ENCODE measurements around the gene STARD9. TPM values are rescaled to one million over a fixed set of nuclear protein-coding genes. Genes with fewer than 3 reads are reported as not detected.

The STARD9 gene
- total and polyA plus RNA-seq, 10 of the 15 experiments (the other 5 are each of a cell fraction or from before 2014, with no cell fraction given) = 0.58 to 11.5 (median 6.1) TPM

DNA sequence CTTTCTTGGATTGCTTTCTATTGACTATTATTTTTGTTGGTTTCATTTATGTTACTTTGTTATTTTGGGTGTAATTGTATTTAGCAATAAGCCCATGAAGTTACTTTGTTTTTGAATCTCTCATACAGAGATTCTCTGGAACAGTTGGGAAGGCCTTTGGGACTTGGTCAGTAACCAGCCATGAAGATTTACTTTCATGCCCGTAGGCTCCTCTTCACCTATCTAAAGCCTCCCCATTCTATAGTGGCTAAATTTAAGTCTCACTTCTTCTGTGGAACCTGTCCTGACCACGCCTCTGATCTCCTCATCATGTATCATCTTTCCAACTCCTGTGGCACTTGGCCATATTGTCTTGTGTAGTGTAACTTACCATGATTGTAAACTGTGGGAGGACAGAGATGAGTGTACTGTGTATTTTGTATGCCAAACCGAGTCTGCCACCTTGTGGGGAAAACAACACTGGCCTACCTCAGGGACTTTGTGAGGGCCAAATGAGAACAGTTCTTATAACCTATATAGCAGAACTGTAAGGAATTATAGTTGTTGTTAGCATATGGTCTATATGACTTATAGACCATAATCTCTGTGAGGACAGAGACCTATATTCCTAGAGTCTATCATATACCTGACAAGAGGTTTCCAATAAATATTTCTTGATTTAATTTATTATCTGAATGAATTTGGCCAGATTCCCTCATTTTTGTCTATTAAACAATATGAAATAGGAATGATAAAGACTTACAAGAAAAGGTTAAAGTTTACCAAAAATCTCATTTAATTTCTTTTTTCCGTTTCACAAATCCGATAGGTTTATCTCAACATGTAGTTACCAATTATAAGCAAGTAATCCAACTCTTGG lies 75.0 kb downstream of the STARD9 start (continued):
- TF ChIP-seq, protein P1, sequence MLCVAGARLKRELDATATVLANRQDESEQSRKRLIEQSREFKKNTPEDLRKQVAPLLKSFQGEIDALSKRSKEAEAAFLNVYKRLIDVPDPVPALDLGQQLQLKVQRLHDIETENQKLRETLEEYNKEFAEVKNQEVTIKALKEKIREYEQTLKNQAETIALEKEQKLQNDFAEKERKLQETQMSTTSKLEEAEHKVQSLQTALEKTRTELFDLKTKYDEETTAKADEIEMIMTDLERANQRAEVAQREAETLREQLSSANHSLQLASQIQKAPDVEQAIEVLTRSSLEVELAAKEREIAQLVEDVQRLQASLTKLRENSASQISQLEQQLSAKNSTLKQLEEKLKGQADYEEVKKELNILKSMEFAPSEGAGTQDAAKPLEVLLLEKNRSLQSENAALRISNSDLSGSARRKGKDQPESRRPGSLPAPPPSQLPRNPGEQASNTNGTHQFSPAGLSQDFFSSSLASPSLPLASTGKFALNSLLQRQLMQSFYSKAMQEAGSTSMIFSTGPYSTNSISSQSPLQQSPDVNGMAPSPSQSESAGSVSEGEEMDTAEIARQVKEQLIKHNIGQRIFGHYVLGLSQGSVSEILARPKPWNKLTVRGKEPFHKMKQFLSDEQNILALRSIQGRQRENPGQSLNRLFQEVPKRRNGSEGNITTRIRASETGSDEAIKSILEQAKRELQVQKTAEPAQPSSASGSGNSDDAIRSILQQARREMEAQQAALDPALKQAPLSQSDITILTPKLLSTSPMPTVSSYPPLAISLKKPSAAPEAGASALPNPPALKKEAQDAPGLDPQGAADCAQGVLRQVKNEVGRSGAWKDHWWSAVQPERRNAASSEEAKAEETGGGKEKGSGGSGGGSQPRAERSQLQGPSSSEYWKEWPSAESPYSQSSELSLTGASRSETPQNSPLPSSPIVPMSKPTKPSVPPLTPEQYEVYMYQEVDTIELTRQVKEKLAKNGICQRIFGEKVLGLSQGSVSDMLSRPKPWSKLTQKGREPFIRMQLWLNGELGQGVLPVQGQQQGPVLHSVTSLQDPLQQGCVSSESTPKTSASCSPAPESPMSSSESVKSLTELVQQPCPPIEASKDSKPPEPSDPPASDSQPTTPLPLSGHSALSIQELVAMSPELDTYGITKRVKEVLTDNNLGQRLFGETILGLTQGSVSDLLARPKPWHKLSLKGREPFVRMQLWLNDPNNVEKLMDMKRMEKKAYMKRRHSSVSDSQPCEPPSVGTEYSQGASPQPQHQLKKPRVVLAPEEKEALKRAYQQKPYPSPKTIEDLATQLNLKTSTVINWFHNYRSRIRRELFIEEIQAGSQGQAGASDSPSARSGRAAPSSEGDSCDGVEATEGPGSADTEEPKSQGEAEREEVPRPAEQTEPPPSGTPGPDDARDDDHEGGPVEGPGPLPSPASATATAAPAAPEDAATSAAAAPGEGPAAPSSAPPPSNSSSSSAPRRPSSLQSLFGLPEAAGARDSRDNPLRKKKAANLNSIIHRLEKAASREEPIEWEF (IDR thresholded peaks at IDR 0.05; ENCODE audit: insufficient replicate concordance, low read depth, low read length) = no peak
- TF ChIP-seq, protein P2, sequence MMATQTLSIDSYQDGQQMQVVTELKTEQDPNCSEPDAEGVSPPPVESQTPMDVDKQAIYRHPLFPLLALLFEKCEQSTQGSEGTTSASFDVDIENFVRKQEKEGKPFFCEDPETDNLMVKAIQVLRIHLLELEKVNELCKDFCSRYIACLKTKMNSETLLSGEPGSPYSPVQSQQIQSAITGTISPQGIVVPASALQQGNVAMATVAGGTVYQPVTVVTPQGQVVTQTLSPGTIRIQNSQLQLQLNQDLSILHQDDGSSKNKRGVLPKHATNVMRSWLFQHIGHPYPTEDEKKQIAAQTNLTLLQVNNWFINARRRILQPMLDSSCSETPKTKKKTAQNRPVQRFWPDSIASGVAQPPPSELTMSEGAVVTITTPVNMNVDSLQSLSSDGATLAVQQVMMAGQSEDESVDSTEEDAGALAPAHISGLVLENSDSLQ (IDR thresholded peaks at IDR 0.05) = no peak
- no peak for TF ChIP-seq ASH2L (IDR thresholded peaks at IDR 0.05; ENCODE audit: borderline replicate concordance, low read depth)
- TF ChIP-seq POLR2AphosphoS2 (IDR thresholded peaks at IDR 0.05; ENCODE audit: low read depth, low read length) = no peak
- TF ChIP-seq MEF2A (IDR thresholded peaks at IDR 0.05; ENCODE audit: insufficient read depth, low read depth, low read length) = no peak
- TF ChIP-seq ZSCAN29 (IDR thresholded peaks at IDR 0.05) = no peak
- no peak for TF ChIP-seq CBFB (IDR thresholded peaks at IDR 0.05; ENCODE audit: low read depth)
- no peak for TF ChIP-seq EP300 (IDR thresholded peaks at IDR 0.05; ENCODE audit: borderline replicate concordance in 1 of 2, control insufficient read depth in 1 of 2, low read depth in 2 of 2, low read length in 2 of 2)
- no peak for TF ChIP-seq ZBED1 (IDR thresholded peaks at IDR 0.05; ENCODE audit: borderline replicate concordance)
- TF ChIP-seq YY1 (IDR thresholded peaks at IDR 0.05; ENCODE audit: low read depth, low read length) = peak; percentile 58; the same call in 1 of the 2 replicates
- no peak for TF ChIP-seq BCLAF1 (IDR thresholded peaks at IDR 0.05)
- no peak for TF ChIP-seq FOS (IDR thresholded peaks at IDR 0.05; ENCODE audit: borderline replicate concordance, extremely low read depth, insufficient read length)
- 0 out of 2 replicates have a peak, but pooled peaks have one; percentile 60 for TF ChIP-seq JUND (IDR thresholded peaks at IDR 0.05; ENCODE audit: low read depth, low read length)
- no peak for TF ChIP-seq SMAD5 (IDR thresholded peaks at IDR 0.05; ENCODE audit: low read depth)
- TF ChIP-seq DPF2 (IDR thresholded peaks at IDR 0.05) = no peak

Data from GM12878 (cell line).